Measurements from ENCODE around the gene CDH23. TPM values are rescaled to one million over a fixed set of nuclear protein-coding genes. Genes with fewer than 3 reads are reported as not detected.

Gene CDH23
- total and polyA plus RNA-seq, 10 donors, result 2.0 to 19.9 (median 11.0) TPM

- Histone ChIP-seq H3K9me3 (no peaks in the 10 kb centered on the region), H3K36me3 (no peaks in the 10 kb centered on the region), H3K27me3 (replicated peaks in 1 of 7) (peaks cover 0 to 23% (median 0%) of the 10 kb centered on the region in 7 donors), H3K4me1 (no peaks in the 10 kb centered on the region), H3K27ac (no peak overlapping the region), H3K4me3 (no peak overlapping the region)
- 88 to 94% (median 92%) methylated on average over 12 of the region's 12 CpGs for WGBS, 5 donors
- intact Hi-C loops (cut with DNase I; ENCODE audit: low total_unique reads), result no loop called here
- peak; percentile 32 for DNase-seq
- TF ChIP-seq POLR2AphosphoS5 (IDR thresholded peaks at IDR 0.05) (no peak), POLR2A (IDR thresholded peaks at IDR 0.05) (no peak)
- TF ChIP-seq, protein P1, sequence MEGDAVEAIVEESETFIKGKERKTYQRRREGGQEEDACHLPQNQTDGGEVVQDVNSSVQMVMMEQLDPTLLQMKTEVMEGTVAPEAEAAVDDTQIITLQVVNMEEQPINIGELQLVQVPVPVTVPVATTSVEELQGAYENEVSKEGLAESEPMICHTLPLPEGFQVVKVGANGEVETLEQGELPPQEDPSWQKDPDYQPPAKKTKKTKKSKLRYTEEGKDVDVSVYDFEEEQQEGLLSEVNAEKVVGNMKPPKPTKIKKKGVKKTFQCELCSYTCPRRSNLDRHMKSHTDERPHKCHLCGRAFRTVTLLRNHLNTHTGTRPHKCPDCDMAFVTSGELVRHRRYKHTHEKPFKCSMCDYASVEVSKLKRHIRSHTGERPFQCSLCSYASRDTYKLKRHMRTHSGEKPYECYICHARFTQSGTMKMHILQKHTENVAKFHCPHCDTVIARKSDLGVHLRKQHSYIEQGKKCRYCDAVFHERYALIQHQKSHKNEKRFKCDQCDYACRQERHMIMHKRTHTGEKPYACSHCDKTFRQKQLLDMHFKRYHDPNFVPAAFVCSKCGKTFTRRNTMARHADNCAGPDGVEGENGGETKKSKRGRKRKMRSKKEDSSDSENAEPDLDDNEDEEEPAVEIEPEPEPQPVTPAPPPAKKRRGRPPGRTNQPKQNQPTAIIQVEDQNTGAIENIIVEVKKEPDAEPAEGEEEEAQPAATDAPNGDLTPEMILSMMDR (IDR thresholded peaks at IDR 0.05 in 8 of 11, conservative IDR thresholded peaks at IDR 0.05 in 3 of 11), result no peak
Measured at GRCh38 chr10:71423901-71424300, 27.2 kb downstream of the CDH23 start.

- TF ChIP-seq POLR2AphosphoS5 (IDR thresholded peaks at IDR 0.05) (no peak), POLR2A (IDR thresholded peaks at IDR 0.05) (no peak)
- TF ChIP-seq, protein P1 (IDR thresholded peaks at IDR 0.05 in 8 of 11, conservative IDR thresholded peaks at IDR 0.05 in 3 of 11), result no peak
- H3K4me3 ChIP-seq, result no peak overlapping the region
- H3K4me1 ChIP-seq, result no peaks in the 10 kb centered on the region
- no peaks in the 10 kb centered on the region for H3K36me3 ChIP-seq
- peaks cover 0 to 21% (median 0%) of the 10 kb centered on the region in 7 donors for H3K27me3 ChIP-seq (replicated peaks in 1 of 7)
- no peak for DNase-seq
- intact Hi-C loops (cut with DNase I; ENCODE audit: low total_unique reads), result no loop called here
- H3K9me3 ChIP-seq, result no peaks in the 10 kb centered on the region
- H3K27ac ChIP-seq, result no peak overlapping the region
- WGBS, 5 donors, result 82 to 86% (median 84%) methylated on average over 8 to 9 of the region's 9 CpGs
Measured at GRCh38 chr10:71424496-71425194, 27.9 kb downstream of the CDH23 start.

- Histone ChIP-seq H3K4me1 (no peaks in the 10 kb centered on the region), H3K4me3 (no peak overlapping the region), H3K36me3 (no peaks in the 10 kb centered on the region), H3K27me3 (replicated peaks in 1 of 7) (peaks cover 0 to 24% (median 0%) of the 10 kb centered on the region in 7 donors), H3K9me3 (no peaks in the 10 kb centered on the region), H3K27ac (no peak overlapping the region)
- TF ChIP-seq, protein P1 (IDR thresholded peaks at IDR 0.05 in 8 of 11, conservative IDR thresholded peaks at IDR 0.05 in 3 of 11), result no peak
- TF ChIP-seq POLR2AphosphoS5 (IDR thresholded peaks at IDR 0.05) (no peak), POLR2A (IDR thresholded peaks at IDR 0.05) (no peak)
- WGBS, 5 donors, result 74 to 78% (median 77%) methylated on average over 6 of the region's 6 CpGs
- peak; percentile 48 for DNase-seq
- intact Hi-C loops (cut with DNase I; ENCODE audit: low total_unique reads), result no loop called here
Measured at GRCh38 chr10:71426058-71426605, 29.4 kb downstream of the CDH23 start.

GRCh38 chr10:71427246-71427645, 30.5 kb downstream of the CDH23 start:
- TF ChIP-seq POLR2AphosphoS5 (IDR thresholded peaks at IDR 0.05) (no peak), POLR2A (IDR thresholded peaks at IDR 0.05) (no peak)
- TF ChIP-seq, protein P1 (IDR thresholded peaks at IDR 0.05 in 8 of 11, conservative IDR thresholded peaks at IDR 0.05 in 3 of 11), result no peak
- peaks cover 0 to 20% (median 0%) of the 10 kb centered on the region in 7 donors for H3K27me3 ChIP-seq (replicated peaks in 1 of 7)
- no peaks in the 10 kb centered on the region for H3K4me1 ChIP-seq
- DNase-seq, result no peak
- no peak overlapping the region for H3K4me3 ChIP-seq
- intact Hi-C loops (cut with DNase I; ENCODE audit: low total_unique reads), result no loop called here
- H3K27ac ChIP-seq, result no peak overlapping the region
- 80 to 91% (median 81%) methylated on average over 5 of the region's 5 CpGs for WGBS, 5 donors
- no peaks in the 10 kb centered on the region for H3K9me3 ChIP-seq
- H3K36me3 ChIP-seq, result no peaks in the 10 kb centered on the region
